Ovary (tissue), 9 donors: ENCODE measurements around the gene CHST4. TPM values are rescaled to one million over a fixed set of nuclear protein-coding genes. Genes with fewer than 3 reads are reported as not detected.

Source experiments
- DNase-seq, 5 donors: peaks; one replicate each; pipeline ENCODE4 v3.0.0-alpha.2; 2019 to 2020
- H3K27ac ChIP-seq, 2 donors: fragments of 200-600 bp; one replicate each; pipeline versions ENCODE4 v1.5.1 to v1.8.0; 2019 to 2022
- H3K27me3 ChIP-seq: fragments of 200-600 bp; one replicate; pipeline ENCODE4 v1.8.0; 2022
- H3K36me3 ChIP-seq: fragments of 200-600 bp; sonication (generic); one replicate; pipeline ENCODE4 v1.5.1; 2019
- H3K4me1 ChIP-seq: one replicate; pipeline ENCODE4 v1.8.1; 2013; ENCODE audit warnings: mild to moderate bottlenecking, moderate library complexity; ENCODE audit not compliant: insufficient read depth
- H3K4me3 ChIP-seq: fragments of 200-600 bp; sonication (generic); one replicate; pipeline ENCODE4 v1.5.1; 2017
- H3K9me3 ChIP-seq, 2 donors: fragments of 200-600 bp in 1 of 2; sonication (generic) in 1 of 2; one replicate each; pipeline versions ENCODE4 v1.5.1 to v1.8.1; 2013 to 2019; ENCODE audit warnings: mild to moderate bottlenecking in 1 of 2, moderate library complexity in 1 of 2
- EP300 ChIP-seq: sonication (generic); formaldehyde crosslinking; IDR thresholded peaks from one replicate; pipeline ENCODE4 v1.6.1; 2017; ENCODE audit warnings: antibody characterized with exemption
- POLR2A ChIP-seq: fragments of 450-650 bp; IDR thresholded peaks from one replicate; pipeline ENCODE4 v1.6.1; 2017; ENCODE audit warnings: antibody characterized with exemption, mild to moderate bottlenecking, moderate library complexity
- WGBS, 3 donors: extraction: QIAGEN DNeasy Blood & Tissue Kit in 1 of 3; methylation state at CpG; one replicate each; pipeline versions ENCODE4 v1.1.5 to v1.1.7; 2013 to 2017; 5-methylcytosine and 5-hydroxymethylcytosine counted together
- intact Hi-C, 4 donors: fragments of 100-400 bp; cut with DNase I; formaldehyde crosslinking; loops; one replicate each; pipeline versions ENCODE4 v1.11.0 to v1.15.1; 2022 to 2023
- polyA plus RNA-seq, 2 donors: library from polyadenylated mRNA; stranded (reverse); fragments of 200-250 nt in 1 of 2; fragments of 350-450 nt in 1 of 2; fragmentation: Illumina TruSeq in 1 of 2; extraction: RNeasy Lipid Tissue Mini Kit (QIAGEN cat#74804) in 1 of 2; gene quantifications; one replicate each; pipeline ENCODE4 v1.2.3, GENCODE V29; 2013 to 2014
- total RNA-seq, 7 donors: library from RNA; depleted of rRNA in 2 of 7; stranded (reverse); fragments of >200 nt in 2 of 7; fragmentation: NEBNext Ultra II Directional in 3 of 7; extraction: Animal tissue kit (Norgen Biotek cat#: 25700) in 3 of 7; gene quantifications; one replicate each; pipeline versions ENCODE4 v1.1.0 to v1.2.4, GENCODE V29; 2016 to 2023
- TF ChIP-seq, protein P1 (sequence below), 3 donors: fragments of 450-650 bp in 2 of 3; fragments of 200-600 bp in 1 of 3; IDR thresholded peaks; one replicate each; pipeline versions ENCODE4 v1.5.1 to v1.8.0; 2016 to 2022; ENCODE audit warnings: antibody characterized with exemption in 3 of 3, mild to moderate bottlenecking in 1 of 3
- donor health status: DM: no; HTN: no; CAD: no; lungs with moderate emphysema.
- donor health status: DM: no; HTN: no; CAD: no.
- donor health status: Bipolar disorder and iron deficiency.
- donor health status: DM: yes; HTN: yes; CAD: no.
- donor health status: DM: no; HTN: no; CAD: no.
- donor health status: DM: yes; HTN: yes; CAD: no.

CHST4 gene
- total and polyA plus RNA-seq, 9 donors = 0.05 to 4.0 (median 0.43) TPM; not detected in 3

DNA sequence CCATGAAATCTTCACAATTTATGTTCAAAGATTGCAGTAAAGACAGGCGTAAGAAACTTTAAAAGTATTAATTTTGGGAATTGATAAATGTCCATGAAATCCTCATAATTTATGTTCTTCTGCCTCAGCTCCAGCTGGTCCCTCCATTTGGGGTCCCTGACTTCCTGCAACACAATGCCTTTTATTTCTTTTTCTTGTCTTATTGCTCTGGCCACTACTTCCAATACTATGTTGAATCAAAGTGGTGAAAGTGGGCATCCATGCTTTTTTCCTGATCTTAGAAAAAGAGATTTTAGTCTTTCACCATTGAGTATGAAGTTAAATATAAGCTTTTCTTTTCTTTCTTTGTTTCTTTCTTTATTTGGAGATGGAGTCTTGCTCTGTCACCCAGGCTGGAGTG is 36.3 kb downstream of the CHST4 start:
- intact Hi-C loops = no loop called here
- Histone ChIP-seq H3K9me3 (no peaks in the 10 kb centered on the region), H3K4me3 (no peak overlapping the region), H3K4me1 (peaks cover 5% of the 10 kb centered on the region), H3K36me3 (no peaks in the 10 kb centered on the region), H3K27ac (no peak overlapping the region), H3K27me3 (no peaks in the 10 kb centered on the region)
- DNase-seq = no peak
- TF ChIP-seq, protein P1, sequence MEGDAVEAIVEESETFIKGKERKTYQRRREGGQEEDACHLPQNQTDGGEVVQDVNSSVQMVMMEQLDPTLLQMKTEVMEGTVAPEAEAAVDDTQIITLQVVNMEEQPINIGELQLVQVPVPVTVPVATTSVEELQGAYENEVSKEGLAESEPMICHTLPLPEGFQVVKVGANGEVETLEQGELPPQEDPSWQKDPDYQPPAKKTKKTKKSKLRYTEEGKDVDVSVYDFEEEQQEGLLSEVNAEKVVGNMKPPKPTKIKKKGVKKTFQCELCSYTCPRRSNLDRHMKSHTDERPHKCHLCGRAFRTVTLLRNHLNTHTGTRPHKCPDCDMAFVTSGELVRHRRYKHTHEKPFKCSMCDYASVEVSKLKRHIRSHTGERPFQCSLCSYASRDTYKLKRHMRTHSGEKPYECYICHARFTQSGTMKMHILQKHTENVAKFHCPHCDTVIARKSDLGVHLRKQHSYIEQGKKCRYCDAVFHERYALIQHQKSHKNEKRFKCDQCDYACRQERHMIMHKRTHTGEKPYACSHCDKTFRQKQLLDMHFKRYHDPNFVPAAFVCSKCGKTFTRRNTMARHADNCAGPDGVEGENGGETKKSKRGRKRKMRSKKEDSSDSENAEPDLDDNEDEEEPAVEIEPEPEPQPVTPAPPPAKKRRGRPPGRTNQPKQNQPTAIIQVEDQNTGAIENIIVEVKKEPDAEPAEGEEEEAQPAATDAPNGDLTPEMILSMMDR (IDR thresholded peaks at IDR 0.05) = no peak
- TF ChIP-seq EP300 (no peak), POLR2A (no peak)
- WGBS, 3 donors = 94 to 100% (median 98%) methylated on average over 1 of the region's 1 CpG

DNA sequence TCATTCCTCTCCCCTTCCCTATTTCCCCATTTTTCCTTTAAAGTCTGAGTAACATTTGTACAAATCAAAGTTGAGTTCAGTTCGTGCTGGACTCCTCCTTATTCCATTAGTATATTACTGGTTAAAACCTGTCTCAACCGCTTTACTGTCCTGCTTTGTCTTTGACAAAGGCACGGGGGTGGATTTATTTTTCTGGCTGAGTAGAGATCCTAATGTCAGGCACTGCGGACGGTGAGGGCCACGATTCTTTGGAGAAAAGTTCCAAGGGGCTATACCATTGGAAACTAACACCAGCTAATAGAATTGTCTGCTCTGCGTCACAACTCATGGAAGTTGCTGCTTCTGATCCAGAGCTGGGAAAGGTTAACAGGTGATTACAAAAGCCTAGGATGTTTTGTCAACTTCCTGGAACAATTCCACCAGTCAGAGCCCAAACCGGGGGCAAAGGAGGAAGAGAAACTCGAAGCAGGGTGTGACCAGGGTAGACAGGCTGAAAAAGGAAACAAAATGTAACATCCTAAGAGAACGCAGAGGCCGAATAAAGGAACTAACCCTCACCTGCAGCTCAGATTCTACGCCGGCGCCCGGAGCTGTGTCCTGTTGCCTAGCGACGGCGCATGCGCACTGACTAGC is 38.2 kb downstream of the CHST4 start:
- Histone ChIP-seq H3K4me1 (peaks cover 5% of the 10 kb centered on the region), H3K4me3 (peak overlapping the region; percentile 36), H3K9me3 (no peaks in the 10 kb centered on the region), H3K36me3 (no peaks in the 10 kb centered on the region), H3K27me3 (no peaks in the 10 kb centered on the region), H3K27ac (no peak overlapping the region)
- intact Hi-C loops = loop anchor here in 1 of 4 donors (1.0 kb wide), 1 partner anchor 12 kb away; no protein-coding TSS in a partner anchor
- DNase-seq = peak in 2 of 5 donors; percentile 17 to 96
- 4 to 6% (median 5%) methylated on average over 19 of the region's 19 CpGs for WGBS, 3 donors
- TF ChIP-seq POLR2A = no peak
- TF ChIP-seq EP300 = no peak
- TF ChIP-seq, protein P1 (IDR thresholded peaks at IDR 0.05) = no peak

DNA sequence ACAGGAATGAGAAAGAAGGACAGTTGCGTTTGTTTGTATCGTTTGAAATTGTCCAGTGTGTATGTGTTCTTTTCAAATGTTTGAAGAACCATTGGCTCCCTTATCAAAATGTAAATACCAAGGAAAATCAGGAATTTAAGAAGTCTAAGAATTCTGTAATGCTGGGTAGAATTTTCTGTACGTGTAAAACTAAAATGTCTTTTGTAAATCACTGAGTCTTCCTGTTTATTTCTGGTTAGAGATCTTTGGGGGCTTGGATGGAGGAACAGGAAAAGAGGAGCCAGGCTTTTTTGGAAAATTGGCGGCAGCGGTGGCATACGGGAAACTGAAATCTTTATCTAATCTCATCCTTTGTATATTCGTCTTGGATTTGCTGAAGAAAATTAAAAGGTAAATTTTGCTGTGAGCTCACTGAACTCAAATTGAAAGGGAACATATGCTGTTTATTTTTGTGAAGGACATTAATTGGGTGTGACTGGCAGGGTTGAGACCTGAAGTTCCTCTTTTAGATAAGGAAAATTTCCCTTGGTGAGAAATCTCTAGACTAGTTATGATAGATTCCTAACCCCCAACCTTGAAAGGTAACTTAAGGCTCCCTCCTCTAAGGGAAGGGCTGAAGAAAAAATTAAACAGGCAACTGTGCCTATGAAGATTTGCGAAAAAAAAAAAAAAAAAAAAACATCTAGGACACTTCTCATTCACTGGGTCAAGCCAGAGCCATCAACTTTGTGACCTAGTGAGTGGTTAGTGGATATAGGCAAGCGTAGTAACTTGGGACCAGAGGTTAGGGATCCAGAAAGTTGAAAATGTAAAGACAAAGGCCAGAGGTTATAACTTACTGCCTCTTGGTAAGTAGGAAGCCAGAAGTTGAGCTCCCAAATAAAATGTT is 39.8 kb downstream of the CHST4 start:
- H3K36me3 ChIP-seq = no peaks in the 10 kb centered on the region
- intact Hi-C loops = no loop called here
- peaks cover 5% of the 10 kb centered on the region for H3K4me1 ChIP-seq
- DNase-seq = no peak
- no peaks in the 10 kb centered on the region for H3K9me3 ChIP-seq
- no peak overlapping the region for H3K27ac ChIP-seq
- TF ChIP-seq, protein P1 (IDR thresholded peaks at IDR 0.05) = no peak
- no peak for TF ChIP-seq POLR2A
- TF ChIP-seq EP300 = no peak
- no peak overlapping the region for H3K4me3 ChIP-seq
- no peaks in the 10 kb centered on the region for H3K27me3 ChIP-seq
- 53 to 67% (median 59%) methylated on average over 9 of the region's 9 CpGs for WGBS, 3 donors

DNA sequence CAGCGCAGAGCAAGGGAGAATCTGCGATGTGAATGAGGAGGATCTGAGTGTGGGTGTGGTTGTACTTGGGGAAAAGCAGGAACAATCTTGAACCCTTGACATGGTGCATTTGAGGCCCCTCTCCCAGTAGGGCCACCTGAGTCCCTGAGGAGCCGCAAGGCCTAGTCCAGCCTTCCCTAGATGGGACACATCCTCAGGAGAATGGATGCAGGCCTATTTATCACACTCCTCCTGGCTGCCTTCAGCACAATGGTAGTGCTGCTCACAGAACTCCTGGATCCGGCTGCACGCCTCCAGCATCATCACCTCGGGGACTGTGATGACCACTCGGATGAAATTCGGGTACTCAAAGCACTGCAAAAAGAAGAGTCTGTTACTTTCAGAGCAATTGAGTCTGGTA is 41.7 kb downstream of the CHST4 start:
- Histone ChIP-seq H3K36me3 (no peaks in the 10 kb centered on the region), H3K27me3 (no peaks in the 10 kb centered on the region), H3K27ac (no peak overlapping the region), H3K9me3 (no peaks in the 10 kb centered on the region), H3K4me1 (peaks cover 5% of the 10 kb centered on the region), H3K4me3 (no peak overlapping the region)
- DNase-seq = no peak
- intact Hi-C loops = no loop called here
- TF ChIP-seq, protein P1 (IDR thresholded peaks at IDR 0.05) = no peak
- no peak for TF ChIP-seq POLR2A
- TF ChIP-seq EP300 = no peak
- WGBS, 3 donors = 92 to 97% (median 92%) methylated on average over 8 of the region's 8 CpGs
